CD4-positive, alpha-beta T cell treated with Interleukin-17A for 1 hour (primary cell): ENCODE measurements around the gene DNAJB8.

ENCODE experiments used
- DNase-seq: peaks from one replicate; pipeline ENCODE4 v3.0.0-alpha.2; 2020

DNAJB8 gene

DNA sequence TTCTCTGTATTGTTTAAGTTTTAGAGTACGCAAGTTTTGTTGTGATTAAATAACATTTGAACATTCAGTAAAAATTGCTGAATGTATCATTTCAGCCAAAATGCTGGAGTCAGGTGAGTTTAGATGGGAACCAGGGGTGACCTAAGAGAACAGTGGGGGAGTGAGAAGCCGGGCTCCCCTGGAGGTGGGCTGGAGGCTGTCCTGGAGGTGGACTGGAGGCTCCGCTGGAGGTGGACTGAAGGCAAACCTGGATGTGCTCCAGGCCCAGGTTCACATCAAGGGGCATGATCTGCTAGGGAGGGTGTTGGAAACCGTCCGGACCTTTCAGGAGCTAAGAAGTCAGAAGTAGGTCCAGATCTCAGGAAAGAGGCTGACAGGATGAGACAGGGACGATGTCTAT is 23.7 kb downstream of the DNAJB8 start:
- no peak for DNase-seq

DNA sequence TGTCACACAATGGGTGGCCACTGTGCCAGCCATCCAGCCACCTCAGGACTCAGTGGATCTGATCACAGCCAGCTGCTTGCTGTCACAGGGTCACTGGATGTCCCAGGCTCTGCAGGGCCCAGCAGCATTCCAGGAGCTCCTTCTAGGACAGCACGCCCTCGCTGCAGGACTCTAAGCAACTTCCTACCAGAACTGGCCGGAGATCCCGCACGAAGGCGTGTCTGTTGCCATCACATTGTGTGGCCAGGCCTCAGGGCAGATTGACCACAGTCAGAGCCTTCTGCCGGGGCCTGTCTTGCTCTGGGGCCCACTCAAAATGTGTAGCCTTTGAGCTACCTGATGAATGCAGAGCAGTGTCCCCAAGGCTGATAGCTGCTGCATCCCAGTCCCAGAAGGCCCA is 24.6 kb downstream of the DNAJB8 start:
- DNase-seq, result no peak

DNA sequence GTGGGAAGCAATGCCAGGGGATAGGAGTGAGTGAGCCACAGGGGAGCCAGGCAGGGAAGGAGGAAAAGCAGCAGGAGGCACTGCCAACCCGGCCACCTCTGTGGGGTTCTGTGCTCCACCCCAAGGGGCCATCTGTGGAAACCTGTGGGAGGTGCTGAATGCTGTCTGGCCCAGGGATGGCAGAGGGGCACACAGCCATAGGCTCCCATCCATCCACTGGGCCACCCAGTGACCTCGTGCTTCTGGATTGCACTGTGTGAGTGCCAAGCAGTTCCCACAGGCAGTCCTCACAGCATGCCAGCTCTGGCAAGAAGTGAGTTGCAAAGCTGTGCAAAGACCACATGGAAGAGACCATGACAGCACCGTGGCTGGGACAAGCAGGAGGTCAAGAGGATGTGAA is 27.5 kb downstream of the DNAJB8 start:
- DNase-seq, result no peak

DNA sequence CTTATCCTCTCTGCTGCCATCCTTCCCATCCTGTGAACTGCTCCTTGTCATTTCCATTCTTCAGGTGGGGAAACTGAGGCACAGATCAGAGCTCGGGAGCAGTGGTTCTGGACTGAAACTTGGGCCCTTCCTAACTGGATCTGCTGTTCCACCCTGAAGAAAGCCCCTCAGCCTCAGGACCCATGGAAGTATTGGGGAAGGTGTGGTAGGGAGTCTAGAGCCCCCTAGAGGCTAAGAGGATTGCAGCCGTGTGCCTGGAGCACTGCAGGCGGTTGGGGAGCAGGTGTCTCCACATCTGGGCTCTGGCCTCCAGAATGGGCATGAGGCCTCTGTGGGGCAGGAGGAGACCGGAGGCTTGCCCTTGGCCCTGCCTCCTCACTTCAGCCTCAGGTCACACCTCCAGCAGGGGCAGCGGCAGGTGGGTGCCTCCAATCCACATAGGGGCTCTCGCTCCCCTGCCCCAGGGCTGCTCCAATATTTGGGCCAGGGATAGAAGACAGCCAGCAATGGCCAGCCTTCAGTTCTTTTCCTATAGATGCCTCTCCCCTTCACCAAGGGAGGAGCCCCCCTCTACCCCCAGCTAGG is 28.1 kb downstream of the DNAJB8 start:
- DNase-seq, result no peak

DNA sequence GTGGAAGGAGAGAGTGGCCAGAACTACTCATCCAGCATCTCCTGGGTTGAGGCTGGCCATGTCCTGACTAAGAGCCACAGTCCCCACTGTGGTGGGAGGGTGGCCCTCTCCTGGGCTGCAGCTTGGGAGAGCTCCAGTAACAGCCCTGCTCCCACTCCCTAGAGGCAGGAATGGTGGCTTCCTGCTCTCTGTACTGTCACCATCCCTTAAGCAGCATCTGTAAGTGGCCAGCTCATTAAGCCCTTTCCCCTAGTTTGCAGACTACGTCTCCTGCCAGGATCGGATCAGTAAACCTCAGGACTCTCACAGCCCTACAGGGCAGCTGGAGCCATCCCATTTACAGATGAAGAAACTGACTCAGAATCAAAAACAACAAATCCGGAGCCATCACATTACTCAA is 30.5 kb downstream of the DNAJB8 start:
- DNase-seq, result no peak

- no peak for DNase-seq
These were observed 31.1 kb downstream of the DNAJB8 start for GRCh38 chr3:128435561-128435960.

GRCh38 chr3:128435058-128435457 is 31.6 kb downstream of the DNAJB8 start:
- no peak for DNase-seq

- DNase-seq, result no peak
These were observed 32.2 kb downstream of the DNAJB8 start for GRCh38 chr3:128434524-128434923.

- no peak for DNase-seq
These were observed 32.9 kb downstream of the DNAJB8 start for GRCh38 chr3:128433837-128434165.

DNA sequence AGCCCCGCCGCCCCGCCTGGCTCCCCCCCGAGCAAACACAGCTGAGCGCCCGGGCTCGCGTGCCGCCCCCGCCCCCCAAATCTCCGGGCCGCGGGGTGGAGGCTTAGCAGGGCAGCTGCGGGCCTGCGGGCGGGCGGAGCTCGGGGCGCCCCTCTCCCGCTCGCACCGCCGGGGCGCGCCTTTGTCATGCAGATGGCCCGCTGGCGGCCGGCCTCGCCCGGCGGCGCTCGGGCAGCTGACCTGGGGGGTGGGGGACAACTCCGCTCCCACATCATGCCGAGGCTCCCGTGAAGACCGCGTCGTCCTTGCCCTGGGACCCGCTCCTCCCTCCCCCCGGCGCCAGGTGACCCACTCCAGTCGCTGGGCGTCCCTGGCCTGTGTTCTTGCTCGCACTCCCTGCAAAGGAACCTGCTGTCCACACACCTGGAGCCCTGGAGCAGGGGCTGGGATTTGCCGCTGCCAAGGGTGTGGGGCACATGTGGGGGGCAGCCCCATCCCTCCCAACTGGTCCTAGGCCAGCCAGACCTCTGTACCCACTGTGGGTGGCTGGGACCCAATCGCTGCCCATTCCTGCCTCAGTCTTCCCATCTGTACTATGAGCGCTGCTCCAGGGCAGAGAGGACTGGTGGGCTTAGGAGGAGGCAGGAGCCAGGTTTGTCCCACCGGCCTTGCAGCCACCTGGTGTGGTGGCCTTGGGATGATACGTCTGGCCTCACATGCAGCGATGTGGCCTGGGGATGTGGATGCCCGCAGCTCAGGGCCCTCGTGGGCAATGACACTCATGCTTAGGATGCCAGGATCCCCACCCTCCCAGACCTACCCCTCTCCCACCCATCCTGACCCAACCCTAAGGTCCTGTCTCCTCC is 33.5 kb downstream of the DNAJB8 start:
- DNase-seq, result no peak

DNA sequence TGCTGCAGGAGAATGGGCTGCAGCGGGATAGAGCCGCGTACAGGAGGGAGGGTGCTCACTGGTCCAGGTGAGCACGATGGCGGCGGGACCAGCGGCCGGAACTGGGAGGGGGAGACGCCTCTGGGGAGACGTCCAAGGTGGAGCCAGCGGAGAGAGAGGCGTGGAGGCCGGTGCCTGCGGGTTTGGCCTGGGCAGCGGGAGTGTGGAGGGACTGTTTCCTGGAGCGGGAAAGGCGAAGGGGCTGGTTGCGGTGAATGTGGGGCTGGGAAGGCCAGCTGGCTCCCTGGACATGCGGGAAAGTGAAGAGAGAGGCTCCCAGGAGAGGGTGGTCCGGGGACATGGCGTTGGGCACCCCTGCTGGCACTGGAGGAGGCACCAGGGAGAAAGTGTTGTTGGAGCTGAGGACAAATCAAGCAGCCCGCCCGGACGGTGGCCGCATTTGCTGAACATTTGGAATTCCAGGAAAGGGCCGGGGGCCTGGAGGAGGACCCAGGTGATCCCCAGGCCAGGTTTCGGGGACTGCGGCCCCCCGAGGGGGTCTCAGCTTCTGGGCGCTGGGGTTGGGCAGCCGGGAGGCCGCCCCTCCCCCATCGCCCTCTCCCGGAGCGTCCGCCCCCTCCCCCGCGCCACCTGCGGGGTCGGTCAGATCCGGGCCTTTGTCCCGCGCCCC is 34.3 kb downstream of the DNAJB8 start:
- DNase-seq, result no peak

DNA sequence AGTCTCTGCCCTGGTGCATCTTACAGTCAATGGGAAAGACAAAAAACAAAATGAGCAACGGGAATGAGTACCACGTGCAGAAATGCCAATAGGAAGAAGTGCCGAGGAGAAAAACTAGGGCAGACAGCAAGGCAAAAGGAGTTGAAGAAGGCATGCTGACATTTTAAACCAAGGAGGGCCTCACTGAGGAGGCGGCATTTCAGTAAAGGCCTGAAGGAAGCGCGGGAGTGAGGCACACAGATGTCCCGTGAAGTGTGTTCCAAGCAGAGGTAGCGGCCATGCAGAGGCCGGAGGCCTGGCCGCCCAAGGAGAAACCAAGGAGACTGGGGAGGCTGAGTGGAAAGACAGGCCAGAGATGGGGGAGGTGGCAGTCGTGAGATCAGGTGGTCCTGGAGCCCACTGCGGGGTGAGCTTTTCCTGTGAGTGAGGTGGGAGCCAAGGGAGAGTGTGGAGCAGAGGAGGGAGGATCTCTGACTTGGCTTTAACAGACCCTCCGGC is 34.8 kb downstream of the DNAJB8 start:
- DNase-seq, result no peak

DNA sequence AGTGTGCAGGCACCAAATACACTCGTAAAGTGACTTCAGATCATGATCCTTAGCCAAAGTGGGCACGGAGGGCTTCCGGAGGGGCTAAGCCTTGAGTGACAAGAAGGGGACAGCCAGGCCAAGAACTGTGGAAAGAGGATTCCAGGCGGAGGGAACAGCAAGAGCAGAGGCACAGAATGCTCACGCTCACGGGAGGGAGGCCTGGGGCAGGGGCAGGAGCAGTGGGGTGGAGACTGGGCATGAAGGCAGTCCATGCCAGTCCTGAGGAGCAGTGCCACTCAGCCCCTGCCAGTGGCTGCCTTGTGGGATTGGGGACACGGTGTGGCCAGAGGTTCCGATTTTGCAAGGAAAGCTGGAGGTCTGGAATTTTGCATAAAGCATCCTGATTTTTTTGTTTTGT is 36.0 kb downstream of the DNAJB8 start:
- DNase-seq, result no peak

- DNase-seq, result no peak
These were observed 36.4 kb downstream of the DNAJB8 start for GRCh38 chr3:128430301-128430700.

DNA sequence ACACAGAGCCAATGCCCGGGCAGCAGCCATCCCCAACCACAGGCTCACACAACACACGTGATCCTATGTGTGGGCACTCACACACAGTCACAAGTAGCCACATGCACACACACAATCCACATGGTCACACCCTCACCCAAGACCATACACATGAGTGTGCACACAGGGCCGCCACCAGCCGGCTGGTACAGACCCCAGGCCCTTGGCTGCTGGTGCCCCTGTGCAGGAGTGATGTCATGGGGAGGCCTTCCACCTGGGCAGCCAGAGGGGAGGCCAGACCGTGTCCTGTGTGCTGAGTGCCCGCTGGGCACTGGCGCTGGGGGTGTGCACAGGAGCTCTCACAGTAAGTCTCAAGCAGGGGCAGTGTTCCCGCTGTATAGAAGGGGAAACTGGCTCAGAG is 36.9 kb downstream of the DNAJB8 start:
- DNase-seq, result no peak

- DNase-seq, result no peak
These were observed 37.4 kb downstream of the DNAJB8 start for GRCh38 chr3:128429275-128429674.

DNA sequence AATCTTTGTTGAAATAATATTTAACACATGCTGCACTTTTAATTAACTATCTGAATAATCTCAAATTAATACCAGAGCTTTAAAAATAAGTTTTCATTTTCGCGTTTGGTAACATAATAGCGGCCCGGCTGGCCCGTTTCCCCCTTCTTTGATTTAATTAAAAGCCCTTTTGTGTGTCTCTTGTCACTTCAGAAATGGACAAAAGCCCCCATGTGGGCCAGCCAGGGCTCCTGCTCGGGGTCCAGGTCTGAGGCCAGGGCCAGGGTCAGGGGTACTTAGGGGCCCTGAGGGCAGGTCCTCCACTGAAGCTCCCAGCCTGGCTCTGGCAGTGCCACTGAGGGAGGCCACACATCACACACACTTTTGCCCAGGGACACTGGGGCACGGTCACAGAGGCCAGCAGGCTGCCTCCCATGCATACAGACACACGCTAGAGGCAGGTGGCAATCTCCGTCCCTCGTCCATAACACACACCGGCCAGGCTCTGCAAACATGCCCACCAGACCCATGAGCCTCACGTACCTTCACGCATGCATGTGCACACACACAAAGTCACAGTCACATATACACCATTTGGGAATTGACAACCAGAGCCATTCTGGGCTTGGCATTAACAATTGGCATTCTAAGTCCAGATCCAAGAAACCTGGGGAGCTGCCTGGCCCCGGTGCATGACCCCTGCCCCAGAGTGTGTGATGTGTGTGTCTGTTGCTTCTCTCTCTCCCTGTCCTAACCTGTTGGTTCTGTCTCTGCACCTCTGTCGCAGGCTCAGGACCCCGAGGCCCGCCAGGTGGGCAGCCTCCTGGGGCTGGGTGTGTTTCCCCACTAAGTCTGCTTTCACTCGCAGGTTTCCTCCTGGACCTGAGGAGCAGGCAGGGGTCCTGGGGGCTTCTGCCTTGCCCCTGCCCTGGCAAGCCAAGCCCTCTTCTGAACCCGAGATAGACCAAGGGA is 38.5 kb downstream of the DNAJB8 start:
- DNase-seq, result no peak

DNA sequence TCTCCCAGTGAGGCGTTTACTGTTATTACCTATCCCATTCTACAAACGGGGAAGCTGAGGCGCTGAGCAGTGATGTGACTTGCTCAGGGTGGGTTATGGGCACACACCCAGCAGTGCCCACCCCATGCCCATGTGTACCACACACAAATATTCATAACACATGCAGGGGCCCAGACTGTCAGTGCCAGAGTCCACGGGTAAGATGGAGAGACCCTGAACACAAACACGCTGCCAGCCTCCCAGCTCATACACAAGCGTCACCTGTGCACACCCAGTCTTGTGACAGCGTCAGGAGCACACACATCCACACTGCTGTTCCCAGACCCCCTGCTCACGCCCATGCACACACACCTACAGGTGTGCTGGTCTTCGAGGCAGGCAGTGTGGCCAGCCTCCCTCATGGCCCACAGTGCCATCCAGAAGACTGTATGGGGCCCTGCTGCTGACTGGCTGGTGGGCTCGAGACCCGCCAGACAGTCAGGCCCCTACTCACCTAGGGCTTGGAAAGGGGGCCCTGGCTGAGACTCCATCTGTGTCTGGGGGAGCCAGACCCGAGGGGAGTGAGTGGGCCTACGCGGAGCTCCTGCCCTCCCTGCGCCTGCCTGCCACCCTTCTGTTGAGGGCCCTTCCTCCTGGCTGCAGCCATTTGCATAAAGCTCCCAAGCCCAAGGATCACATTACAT is 39.4 kb downstream of the DNAJB8 start:
- no peak for DNase-seq

GRCh38 chr3:128426128-128426921 is 40.4 kb downstream of the DNAJB8 start:
- peak; percentile 45 for DNase-seq

GRCh38 chr3:128425846-128426127 is 40.9 kb downstream of the DNAJB8 start:
- DNase-seq, result no peak

- no peak for DNase-seq
These were observed 41.4 kb downstream of the DNAJB8 start for GRCh38 chr3:128425142-128425845.
